ENCODE data around the gene A3GALT2. TPM values are rescaled to one million over a fixed set of nuclear protein-coding genes. Genes with fewer than 3 reads are reported as not detected.

The A3GALT2 gene
- total and polyA plus RNA-seq, 9 of the 15 experiments (the other 6 are each of a cell fraction or from before 2014, with no cell fraction given), result not detected

- TF ChIP-seq, protein P1, sequence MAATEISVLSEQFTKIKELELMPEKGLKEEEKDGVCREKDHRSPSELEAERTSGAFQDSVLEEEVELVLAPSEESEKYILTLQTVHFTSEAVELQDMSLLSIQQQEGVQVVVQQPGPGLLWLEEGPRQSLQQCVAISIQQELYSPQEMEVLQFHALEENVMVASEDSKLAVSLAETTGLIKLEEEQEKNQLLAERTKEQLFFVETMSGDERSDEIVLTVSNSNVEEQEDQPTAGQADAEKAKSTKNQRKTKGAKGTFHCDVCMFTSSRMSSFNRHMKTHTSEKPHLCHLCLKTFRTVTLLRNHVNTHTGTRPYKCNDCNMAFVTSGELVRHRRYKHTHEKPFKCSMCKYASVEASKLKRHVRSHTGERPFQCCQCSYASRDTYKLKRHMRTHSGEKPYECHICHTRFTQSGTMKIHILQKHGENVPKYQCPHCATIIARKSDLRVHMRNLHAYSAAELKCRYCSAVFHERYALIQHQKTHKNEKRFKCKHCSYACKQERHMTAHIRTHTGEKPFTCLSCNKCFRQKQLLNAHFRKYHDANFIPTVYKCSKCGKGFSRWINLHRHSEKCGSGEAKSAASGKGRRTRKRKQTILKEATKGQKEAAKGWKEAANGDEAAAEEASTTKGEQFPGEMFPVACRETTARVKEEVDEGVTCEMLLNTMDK (IDR thresholded peaks at IDR 0.05; ENCODE audit: borderline replicate concordance, insufficient read depth, low read depth, low read length, poor library complexity, severe bottlenecking), result peak; percentile 40
- 0 out of 2 replicates have a peak, but pooled peaks have one; percentile 19 for TF ChIP-seq CREM (IDR thresholded peaks at IDR 0.05; ENCODE audit: low read depth)
- TF ChIP-seq ZNF449 (CRISPR knock-in tag; IDR thresholded peaks at IDR 0.05), result no peak
- no peak for TF ChIP-seq KLF13 (tag; IDR thresholded peaks at IDR 0.05; ENCODE audit: borderline replicate concordance, low read depth)
- peak; percentile 40; the same call in 1 of the 2 replicates for TF ChIP-seq ZNF830 (CRISPR knock-in tag; IDR thresholded peaks at IDR 0.05)
- no peak for TF ChIP-seq POLR2G (IDR thresholded peaks at IDR 0.05; ENCODE audit: low read depth, low read length)
- peak; percentile 98 for TF ChIP-seq RAD21 (CRISPR knock-in tag; conservative IDR thresholded peaks at IDR 0.05 in 1 of 2, IDR thresholded peaks at IDR 0.05 in 1 of 2)
- TF ChIP-seq BCL6 (CRISPR knock-in tag; IDR thresholded peaks at IDR 0.05), result no peak
- peak; percentile 73; the same call in 1 of the 2 replicates for TF ChIP-seq STAG1 (CRISPR knock-in tag; IDR thresholded peaks at IDR 0.05; ENCODE audit: borderline replicate concordance)
- no peak for TF ChIP-seq ATF4 (CRISPR knock-in tag; IDR thresholded peaks at IDR 0.05)
- peak; percentile 41; the same call in 1 of the 2 replicates for TF ChIP-seq MYC (IDR thresholded peaks at IDR 0.05; ENCODE audit: low read depth, low read length)
- TF ChIP-seq MYC (CRISPR knock-in tag; IDR thresholded peaks at IDR 0.05; ENCODE audit: borderline replicate concordance, low read depth), result no peak
- TF ChIP-seq ZBTB43 (CRISPR knock-in tag; IDR thresholded peaks at IDR 0.05), result no peak
- no peak for TF ChIP-seq RNF219 (CRISPR knock-in tag; IDR thresholded peaks at IDR 0.05)
- 0 out of 2 replicates have a peak, but pooled peaks have one; percentile 34 for TF ChIP-seq RUNX1 (IDR thresholded peaks at IDR 0.05; ENCODE audit: low read depth)
- TF ChIP-seq ZNF695 (CRISPR knock-in tag; IDR thresholded peaks at IDR 0.05), result no peak
- TF ChIP-seq ZNF551 (CRISPR knock-in tag; IDR thresholded peaks at IDR 0.05), result no peak
- TF ChIP-seq KLF6 (CRISPR knock-in tag; IDR thresholded peaks at IDR 0.05; ENCODE audit: borderline replicate concordance), result no peak
These were observed 46.8 kb upstream of the A3GALT2 start (continued) for GRCh38 chr1:33367485-33368405.
